DMS114 treated with DMSO at 0.1 percent for 48 hours (cell line): ENCODE results near the gene NADK.

Experiments
- DNase-seq: peaks from one replicate; lab custom pipeline; 2025; ENCODE audit not compliant: unreplicated experiment; lab: John Stamatoyannopoulos, UW

Gene NADK

GRCh38 chr1:1764876-1765470 lies 13.3 kb downstream of the NADK start:
- DNase-seq = no peak

- no peak for DNase-seq
These were observed 14.3 kb downstream of the NADK start for GRCh38 chr1:1763657-1764621.

- DNase-seq = no peak
These were observed 16.5 kb downstream of the NADK start for GRCh38 chr1:1761504-1762376.

- no peak for DNase-seq
These were observed 17.6 kb downstream of the NADK start for GRCh38 chr1:1760715-1761114.

- no peak for DNase-seq
These were observed 18.0 kb downstream of the NADK start for GRCh38 chr1:1760345-1760650.

GRCh38 chr1:1759456-1760344 lies 18.6 kb downstream of the NADK start:
- DNase-seq = no peak

- no peak for DNase-seq
These were observed 19.4 kb downstream of the NADK start for GRCh38 chr1:1758692-1759455.

- DNase-seq = no peak
These were observed 20.1 kb downstream of the NADK start for GRCh38 chr1:1758059-1758621.

- DNase-seq = no peak
These were observed 20.7 kb downstream of the NADK start for GRCh38 chr1:1757422-1758058.

- no peak for DNase-seq
These were observed 21.4 kb downstream of the NADK start for GRCh38 chr1:1756661-1757421.

- no peak for DNase-seq
These were observed 22.4 kb downstream of the NADK start for GRCh38 chr1:1755852-1756251.

- DNase-seq = no peak
These were observed 22.8 kb downstream of the NADK start for GRCh38 chr1:1755426-1755825.

- no peak for DNase-seq
These were observed 24.0 kb downstream of the NADK start for GRCh38 chr1:1754051-1754815.

- no peak for DNase-seq
These were observed 24.7 kb downstream of the NADK start for GRCh38 chr1:1753607-1754005.

GRCh38 chr1:1752636-1753606 lies 25.3 kb downstream of the NADK start:
- no peak for DNase-seq

GRCh38 chr1:1752190-1752589 lies 26.1 kb downstream of the NADK start:
- no peak for DNase-seq
